ENCODE data around the gene XKR3.

GRCh38 chr22:16844529-16844928, 19.3 kb upstream of the XKR3 start:
- TF ChIP-seq POLR2A (IDR thresholded peaks at IDR 0.05) = no peak
- TF ChIP-seq CTCF (IDR thresholded peaks at IDR 0.05) = no peak

All from lower leg skin (tissue), 3 donors.